Measurements from ENCODE around the gene PARD3. TPM values are rescaled to one million over a fixed set of nuclear protein-coding genes. Genes with fewer than 3 reads are reported as not detected.
"Not testable (repeated sequence)": the region's sequence is repeated elsewhere in the genome, so short reads cannot be mapped to it uniquely, and the experiment has no call there.

PARD3 gene
- total and polyA plus RNA-seq, 12 donors = 17.0 to 93.8 (median 47.3) TPM

GRCh38 chr10:34844448-34844847 is 29.4 kb upstream of the PARD3 start:
- DNase-seq = no peak
- no peak for TF ChIP-seq CTCF (IDR thresholded peaks at IDR 0.05)
- H3K27ac ChIP-seq = no peak overlapping the region
- no peaks in the 10 kb centered on the region for H3K4me1 ChIP-seq (replicated peaks in 1 of 2)
- intact Hi-C loops (cut with DNase I) = no loop called here
- H3K27me3 ChIP-seq = no peaks in the 10 kb centered on the region
- no peaks in the 10 kb centered on the region for H3K36me3 ChIP-seq (replicated peaks in 1 of 2)
- H3K4me3 ChIP-seq = no peak overlapping the region
- 82 to 87% (median 86%) methylated on average over 4 of the region's 4 CpGs for WGBS, 4 donors
- H3K9me3 ChIP-seq (replicated peaks in 1 of 3) = no peaks in the 10 kb centered on the region

GRCh38 chr10:34843470-34843869 is 28.4 kb upstream of the PARD3 start:
- H3K27ac ChIP-seq; H3K4me3 ChIP-seq; intact Hi-C loops (cut with DNase I); H3K27me3 ChIP-seq; H3K9me3 ChIP-seq (replicated peaks in 1 of 3); H3K4me1 ChIP-seq (replicated peaks in 1 of 2); DNase-seq; H3K36me3 ChIP-seq (replicated peaks in 1 of 2): not testable (repeated sequence)
- 73 to 93% (median 91%) methylated on average over 5 of the region's 5 CpGs for WGBS, 4 donors

- Histone ChIP-seq H3K4me1 (replicated peaks in 1 of 2) (no peaks in the 10 kb centered on the region), H3K27ac (no peak overlapping the region), H3K27me3 (no peaks in the 10 kb centered on the region), H3K36me3 (replicated peaks in 1 of 2) (no peaks in the 10 kb centered on the region), H3K9me3 (replicated peaks in 1 of 3) (no peaks in the 10 kb centered on the region), H3K4me3 (no peak overlapping the region)
- 80 to 84% (median 82%) methylated on average over 5 of the region's 5 CpGs for WGBS, 4 donors
- DNase-seq = no peak
- intact Hi-C loops (cut with DNase I) = no loop called here
- TF ChIP-seq POLR2A (IDR thresholded peaks at IDR 0.05) (no peak), CTCF (IDR thresholded peaks at IDR 0.05) (no peak)
Measured at GRCh38 chr10:34838366-34838900, 23.3 kb upstream of the PARD3 start.

- Histone ChIP-seq H3K27ac (no peak overlapping the region), H3K27me3 (no peaks in the 10 kb centered on the region), H3K9me3 (replicated peaks in 1 of 3) (no peaks in the 10 kb centered on the region), H3K4me1 (replicated peaks in 1 of 2) (no peaks in the 10 kb centered on the region), H3K36me3 (replicated peaks in 1 of 2) (no peaks in the 10 kb centered on the region), H3K4me3 (no peak overlapping the region)
- intact Hi-C loops (cut with DNase I) = no loop called here
- 92 to 95% (median 93%) methylated on average over 8 of the region's 8 CpGs for WGBS, 4 donors
- TF ChIP-seq POLR2A (IDR thresholded peaks at IDR 0.05) (no peak), CTCF (IDR thresholded peaks at IDR 0.05) (no peak)
- DNase-seq = no peak
Measured at GRCh38 chr10:34835908-34836508, 20.9 kb upstream of the PARD3 start.

GRCh38 chr10:34834274-34834673 is 19.2 kb upstream of the PARD3 start:
- TF ChIP-seq POLR2A (IDR thresholded peaks at IDR 0.05) = no peak
- TF ChIP-seq CTCF (IDR thresholded peaks at IDR 0.05) = no peak
- WGBS, 4 donors = 84 to 89% (median 86%) methylated on average over 5 of the region's 5 CpGs

More at GRCh38 chr10:34834274-34834673, 19.2 kb upstream of the PARD3 start:
- no peaks in the 10 kb centered on the region for H3K36me3 ChIP-seq (replicated peaks in 1 of 2)
- no peaks in the 10 kb centered on the region for H3K27me3 ChIP-seq
- H3K4me1 ChIP-seq (replicated peaks in 1 of 2) = no peaks in the 10 kb centered on the region
- peak in 1 of 7 donors; percentile 8 for DNase-seq
- no peak overlapping the region for H3K4me3 ChIP-seq
- H3K9me3 ChIP-seq (replicated peaks in 1 of 3) = no peaks in the 10 kb centered on the region
- intact Hi-C loops (cut with DNase I) = no loop called here
- no peak overlapping the region for H3K27ac ChIP-seq
